ENCODE measurements around the gene PCDHGA5. TPM values are rescaled to one million over a fixed set of nuclear protein-coding genes. Genes with fewer than 3 reads are reported as not detected.
A peak's percentile ranks its signal among the peaks of the same experiment; 100 is the strongest.
"Not testable (repeated sequence)": the region's sequence is repeated elsewhere in the genome, so short reads cannot be mapped to it uniquely, and the experiment has no call there.

The PCDHGA5 gene
- total RNA-seq, 4 donors from 2014 or later, result 0.51 to 3.4 (median 1.6) TPM

GRCh38 chr5:141384471-141385267, 20.7 kb downstream of the PCDHGA5 start:
- no peak overlapping the region for H3K4me3 ChIP-seq (ENCODE audit: low read depth, poor library complexity, severe bottlenecking)
- TF ChIP-seq CTCF (IDR thresholded peaks at IDR 0.05) (no peak), POLR2A (IDR thresholded peaks at IDR 0.05) (no peak)
- peak in 1 of 2 donors; percentile 70 for DNase-seq (ENCODE audit: low spot score in 2 of 2)
- 46 to 53% methylated on average over 23 to 43 of the region's 43 CpGs for WGBS, 2 donors
- intact Hi-C loops (cut with DNase I; ENCODE audit: low total_unique reads), result no loop called here

GRCh38 chr5:141387557-141388311, 23.8 kb downstream of the PCDHGA5 start, which contains the start of gene PCDHGB4:
Gene PCDHGB4, plus strand, starts transcription at chr5:141387698. Its CDS starts 187 bp downstream, at chr5:141387885.
- intact Hi-C loops (cut with DNase I; ENCODE audit: low total_unique reads); H3K4me3 ChIP-seq (ENCODE audit: low read depth, poor library complexity, severe bottlenecking): not testable (repeated sequence)
- WGBS, 2 donors, result 13 to 14% methylated on average over 23 to 24 of the region's 40 CpGs
- peak in 1 of 2 donors; percentile 69 for DNase-seq (ENCODE audit: low spot score in 2 of 2)

- WGBS, 2 donors, result 46 to 51% methylated on average over 10 of the region's 10 CpGs
- no peak for DNase-seq (ENCODE audit: low spot score in 2 of 2)
- TF ChIP-seq POLR2A (IDR thresholded peaks at IDR 0.05) (no peak), CTCF (IDR thresholded peaks at IDR 0.05) (no peak)
- H3K4me3 ChIP-seq (ENCODE audit: low read depth, poor library complexity, severe bottlenecking), result no peak overlapping the region
- intact Hi-C loops (cut with DNase I; ENCODE audit: low total_unique reads), result no loop called here
Observed at GRCh38 chr5:141388661-141389060, 24.7 kb downstream of the PCDHGA5 start.

GRCh38 chr5:141389153-141390042, 25.4 kb downstream of the PCDHGA5 start:
- TF ChIP-seq CTCF (IDR thresholded peaks at IDR 0.05) (no peak), POLR2A (IDR thresholded peaks at IDR 0.05) (no peak)
- no peak overlapping the region for H3K4me3 ChIP-seq (ENCODE audit: low read depth, poor library complexity, severe bottlenecking)
- 35 to 39% methylated on average over 31 to 42 of the region's 77 CpGs for WGBS, 2 donors
- peak in 1 of 2 donors; percentile 62 for DNase-seq (ENCODE audit: low spot score in 2 of 2)
- intact Hi-C loops (cut with DNase I; ENCODE audit: low total_unique reads), result no loop called here

GRCh38 chr5:141392429-141393198, 28.7 kb downstream of the PCDHGA5 start, which contains the start of gene PCDHGA8:
Gene PCDHGA8, plus strand, starts transcription at chr5:141392633. Its CDS starts 181 bp downstream, at chr5:141392814.
- DNase-seq (ENCODE audit: low spot score in 2 of 2), result no peak
- intact Hi-C loops (cut with DNase I; ENCODE audit: low total_unique reads), result no loop called here
- TF ChIP-seq POLR2A (IDR thresholded peaks at IDR 0.05), result no peak
- TF ChIP-seq CTCF (IDR thresholded peaks at IDR 0.05), result no peak
- no peak within 1 kb of the TSS for H3K4me3 ChIP-seq (ENCODE audit: low read depth, poor library complexity, severe bottlenecking)
- WGBS, 2 donors, result 27 to 34% methylated on average over 38 of the region's 38 CpGs
